GM18519 (cell line): ENCODE measurements around the gene VPREB1.
"Not testable (repeated sequence)": the region's sequence is repeated elsewhere in the genome, so short reads cannot be mapped to it uniquely, and the experiment has no call there.

ENCODE experiments used
- ATAC-seq: cut with Tn5 transposase; IDR thresholded peaks from one replicate; pipeline ENCODE4 v1.9.1; 2021; ENCODE audit warnings: mild to moderate bottlenecking, moderate library complexity; ENCODE audit not compliant: unreplicated experiment, low FRiP score

The VPREB1 gene, protein sequence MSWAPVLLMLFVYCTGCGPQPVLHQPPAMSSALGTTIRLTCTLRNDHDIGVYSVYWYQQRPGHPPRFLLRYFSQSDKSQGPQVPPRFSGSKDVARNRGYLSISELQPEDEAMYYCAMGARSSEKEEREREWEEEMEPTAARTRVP

DNA sequence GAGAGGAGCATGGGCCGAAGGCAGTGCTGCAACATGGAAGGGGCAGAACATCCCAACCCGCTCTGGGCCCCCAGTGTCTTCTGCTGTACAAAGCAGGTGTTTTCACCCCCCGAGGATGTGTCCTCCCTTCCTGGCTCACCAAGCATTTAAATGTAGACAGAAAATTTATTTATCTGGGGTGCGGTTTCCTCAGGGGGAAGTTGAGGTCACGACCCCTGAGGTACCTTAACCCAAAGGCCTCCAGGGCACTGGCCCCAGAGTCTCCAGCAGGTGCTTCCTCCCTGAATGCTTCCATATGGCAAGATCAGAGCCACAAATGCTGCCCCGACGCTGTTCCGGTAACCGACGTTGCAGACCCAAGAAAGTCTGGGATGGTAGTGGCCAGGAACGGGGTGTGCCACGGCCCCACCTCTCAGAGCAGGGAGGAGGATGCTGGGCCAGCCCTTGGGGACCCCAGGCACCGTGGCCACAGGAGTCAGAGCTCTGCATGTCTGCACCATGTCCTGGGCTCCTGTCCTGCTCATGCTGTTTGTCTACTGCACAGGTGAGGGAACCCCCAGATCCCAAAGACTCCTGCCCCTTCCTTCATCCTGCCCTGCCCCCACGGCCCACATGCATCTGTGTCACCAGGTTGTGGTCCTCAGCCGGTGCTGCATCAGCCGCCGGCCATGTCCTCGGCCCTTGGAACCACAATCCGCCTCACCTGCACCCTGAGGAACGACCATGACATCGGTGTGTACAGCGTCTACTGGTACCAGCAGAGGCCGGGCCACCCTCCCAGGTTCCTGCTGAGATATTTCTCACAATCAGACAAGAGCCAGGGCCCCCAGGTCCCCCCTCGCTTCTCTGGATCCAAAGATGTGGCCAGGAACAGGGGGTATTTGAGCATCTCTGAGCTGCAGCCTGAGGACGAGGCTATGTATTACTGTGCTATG lies at the start of gene VPREB1:
Gene VPREB1, plus strand, starts transcription at position 471 of the 935 bp plus-strand sequence. Its CDS starts 28 bp downstream, at position 499.
- ATAC-seq, result no peak

DNA sequence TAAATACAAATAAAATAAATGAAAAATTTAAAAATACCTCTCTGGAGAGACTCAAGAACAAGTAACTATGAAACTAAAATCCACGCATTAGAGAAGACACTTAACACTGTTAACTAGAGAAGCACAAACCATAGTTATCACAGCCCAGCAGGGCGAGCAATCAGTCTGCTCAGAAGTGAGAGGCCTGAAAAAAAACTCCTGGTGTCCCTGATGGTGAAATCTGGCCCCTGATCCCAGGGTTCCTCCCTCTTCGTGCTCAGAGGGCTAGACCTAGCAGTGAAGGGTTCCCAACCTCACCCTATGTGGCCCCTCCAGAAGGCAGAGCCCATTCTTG lies 49.7 kb upstream of the VPREB1 start:
- ATAC-seq, result no peak

DNA sequence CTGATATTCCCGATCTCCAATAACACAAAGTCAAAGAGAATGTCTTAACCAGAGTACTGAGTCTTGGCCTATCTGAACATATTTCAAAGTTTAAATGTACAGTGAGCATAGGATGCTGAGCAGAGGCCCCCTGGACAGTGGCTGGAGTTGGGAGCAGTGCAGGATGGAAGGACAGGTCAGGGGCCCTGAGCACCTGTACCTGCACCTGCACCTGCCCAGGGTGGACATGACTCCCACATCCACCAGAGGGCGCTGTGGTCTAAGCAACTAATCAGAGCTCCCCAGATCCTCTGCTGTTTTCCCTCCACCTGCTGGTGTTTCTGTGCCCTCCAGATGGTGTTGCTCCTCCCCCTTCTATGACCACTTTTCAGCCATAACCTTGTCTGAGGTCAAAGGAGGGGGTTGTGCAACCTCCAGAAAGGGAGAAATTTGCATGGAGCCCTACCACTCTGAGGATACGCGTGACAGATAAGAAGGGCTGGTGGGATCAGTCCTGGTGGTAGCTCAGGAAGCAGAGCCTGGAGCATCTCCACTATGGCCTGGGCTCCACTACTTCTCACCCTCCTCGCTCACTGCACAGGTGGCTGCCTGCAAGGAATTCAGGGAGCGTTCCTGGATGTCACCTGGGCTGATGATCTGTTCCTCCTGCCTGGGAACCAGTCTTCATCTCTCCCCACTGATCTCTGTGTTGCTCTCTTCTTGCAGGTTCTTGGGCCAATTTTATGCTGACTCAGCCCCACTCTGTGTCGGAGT lies 49.1 kb upstream of the VPREB1 start:
- ATAC-seq, result no peak

DNA sequence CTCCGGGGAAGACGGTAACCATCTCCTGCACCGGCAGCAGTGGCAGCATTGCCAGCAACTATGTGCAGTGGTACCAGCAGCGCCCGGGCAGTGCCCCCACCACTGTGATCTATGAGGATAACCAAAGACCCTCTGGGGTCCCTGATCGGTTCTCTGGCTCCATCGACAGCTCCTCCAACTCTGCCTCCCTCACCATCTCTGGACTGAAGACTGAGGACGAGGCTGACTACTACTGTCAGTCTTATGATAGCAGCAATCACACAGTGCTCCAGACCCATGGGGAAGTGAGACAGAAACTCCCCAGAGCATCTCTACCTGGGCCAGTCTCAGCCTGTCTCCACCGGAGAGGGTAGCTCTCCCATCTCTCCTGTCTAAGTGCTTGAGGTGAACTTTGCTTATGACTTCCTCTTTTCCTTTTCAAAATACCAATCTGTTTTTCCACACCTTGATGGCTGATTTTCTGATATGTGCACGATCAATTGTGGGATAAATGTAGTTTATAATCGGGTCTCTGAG lies 48.5 kb upstream of the VPREB1 start:
- no peak for ATAC-seq

DNA sequence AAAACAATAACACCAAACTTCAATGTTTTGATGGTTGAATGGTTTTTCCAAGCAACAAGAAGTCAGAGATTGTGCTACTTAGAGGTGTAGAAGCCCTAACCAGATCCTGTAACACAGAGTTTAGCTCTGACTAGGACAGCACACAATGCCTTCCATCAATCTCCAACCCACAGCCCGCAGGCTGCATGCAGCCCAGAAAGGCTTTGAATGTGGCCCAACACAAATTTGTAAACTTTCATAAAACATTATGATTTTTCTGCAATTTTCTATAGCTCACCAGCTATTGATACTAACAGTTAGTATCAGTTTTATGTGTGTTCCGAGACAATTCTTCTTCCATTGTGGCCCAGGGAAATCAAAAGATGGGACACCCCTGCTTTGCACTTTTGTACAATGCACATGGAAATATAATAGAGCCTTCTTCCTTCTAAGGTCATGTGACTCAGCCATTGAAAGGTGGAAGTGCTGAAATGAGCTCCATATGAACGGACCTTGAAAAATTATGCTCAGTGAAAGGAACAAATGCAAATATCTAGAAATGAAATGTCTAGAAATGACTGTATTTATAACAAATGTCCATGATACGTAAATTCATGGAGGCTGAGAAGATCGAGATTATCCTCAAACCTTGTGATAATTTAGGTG lies 47.6 kb upstream of the VPREB1 start:
- ATAC-seq, result no peak

DNA sequence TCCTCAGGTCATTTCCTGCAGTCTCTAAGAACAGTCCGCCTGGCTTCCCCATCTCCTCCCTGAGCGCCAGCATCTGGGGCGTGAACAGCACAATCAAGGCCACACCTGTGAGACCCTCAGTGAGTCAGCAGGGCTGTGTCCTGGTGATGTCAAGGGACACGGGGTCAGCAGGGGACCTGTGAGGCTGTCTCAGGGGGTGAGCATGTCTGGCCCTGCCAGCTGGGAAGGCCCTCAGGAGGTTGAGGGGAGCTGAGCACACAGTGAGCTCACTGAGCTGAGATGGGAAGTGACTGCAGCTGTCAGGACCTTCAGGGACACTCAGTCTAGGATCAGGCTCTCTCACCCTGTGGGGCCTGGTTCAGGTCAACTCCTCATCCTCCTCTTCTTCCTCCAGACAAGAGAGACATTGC lies 46.6 kb upstream of the VPREB1 start:
- ATAC-seq, result no peak

DNA sequence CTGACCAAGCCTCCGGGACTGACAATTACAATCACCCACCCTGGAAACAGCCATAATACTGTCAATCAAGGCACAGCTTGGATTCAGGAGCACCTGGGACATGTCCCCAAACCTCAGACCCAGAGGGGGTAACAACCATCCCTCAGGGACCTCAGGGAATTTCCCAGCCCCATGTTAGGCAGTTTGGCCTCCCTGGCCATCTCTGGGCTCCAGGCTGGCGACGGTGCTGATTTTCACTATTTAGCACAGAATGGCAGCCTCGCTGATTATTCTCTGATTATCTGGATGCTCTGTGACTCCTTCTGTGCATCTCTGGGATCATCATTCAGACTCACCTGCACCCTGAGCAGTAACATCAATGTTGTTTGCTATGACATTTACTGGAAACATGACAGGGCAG lies 45.8 kb upstream of the VPREB1 start:
- ATAC-seq, result no peak

DNA sequence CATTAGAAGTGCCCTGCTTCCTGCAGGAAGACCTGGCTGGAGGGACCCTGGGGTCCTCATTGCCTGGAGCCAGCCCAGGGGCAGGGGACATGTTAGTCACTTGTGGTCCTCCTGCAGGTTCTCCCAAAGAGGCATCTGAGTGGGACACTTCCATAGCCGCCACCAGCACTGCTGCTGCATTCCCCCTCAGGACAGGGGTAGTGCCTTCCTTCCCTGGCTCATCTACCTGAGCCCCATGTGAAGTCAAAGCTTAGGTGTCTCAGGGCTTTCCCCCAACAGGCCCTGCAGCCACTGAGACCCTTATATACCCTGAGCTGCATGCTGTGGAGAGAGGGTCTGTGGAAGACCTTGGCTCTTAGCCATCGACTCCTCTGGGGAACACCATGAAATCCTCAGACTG lies 45.0 kb upstream of the VPREB1 start:
- ATAC-seq, result no peak

DNA sequence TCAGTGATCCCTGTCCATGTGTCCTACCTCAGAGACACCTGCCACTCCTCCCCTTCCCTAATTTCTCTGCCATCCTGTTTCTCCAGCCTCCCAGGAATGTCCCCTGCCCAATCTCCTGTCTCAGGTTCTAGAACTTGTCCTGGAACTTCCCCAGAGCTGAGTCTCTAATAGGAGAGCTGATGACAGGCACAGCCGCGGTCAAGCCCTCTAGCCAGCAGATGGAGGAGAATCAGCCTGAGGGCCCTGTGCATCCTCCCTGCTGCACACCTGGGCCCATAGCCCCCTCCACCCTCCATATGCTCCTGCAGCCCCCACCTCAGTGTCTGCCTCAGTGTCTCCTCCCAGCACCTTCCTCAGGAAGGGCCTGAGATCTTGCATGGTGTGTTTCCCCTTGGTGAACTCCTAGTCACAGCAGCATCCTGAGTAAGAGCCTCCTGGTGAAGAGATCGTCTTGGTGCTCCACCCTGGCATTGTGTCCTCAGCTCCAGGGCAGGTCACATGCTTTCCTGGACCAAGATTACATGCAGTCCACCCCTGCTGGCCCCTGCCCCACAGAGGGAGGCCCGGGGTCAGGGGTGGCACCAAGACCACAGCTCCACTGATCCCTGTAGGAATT lies 43.9 kb upstream of the VPREB1 start:
- ATAC-seq, result no peak

DNA sequence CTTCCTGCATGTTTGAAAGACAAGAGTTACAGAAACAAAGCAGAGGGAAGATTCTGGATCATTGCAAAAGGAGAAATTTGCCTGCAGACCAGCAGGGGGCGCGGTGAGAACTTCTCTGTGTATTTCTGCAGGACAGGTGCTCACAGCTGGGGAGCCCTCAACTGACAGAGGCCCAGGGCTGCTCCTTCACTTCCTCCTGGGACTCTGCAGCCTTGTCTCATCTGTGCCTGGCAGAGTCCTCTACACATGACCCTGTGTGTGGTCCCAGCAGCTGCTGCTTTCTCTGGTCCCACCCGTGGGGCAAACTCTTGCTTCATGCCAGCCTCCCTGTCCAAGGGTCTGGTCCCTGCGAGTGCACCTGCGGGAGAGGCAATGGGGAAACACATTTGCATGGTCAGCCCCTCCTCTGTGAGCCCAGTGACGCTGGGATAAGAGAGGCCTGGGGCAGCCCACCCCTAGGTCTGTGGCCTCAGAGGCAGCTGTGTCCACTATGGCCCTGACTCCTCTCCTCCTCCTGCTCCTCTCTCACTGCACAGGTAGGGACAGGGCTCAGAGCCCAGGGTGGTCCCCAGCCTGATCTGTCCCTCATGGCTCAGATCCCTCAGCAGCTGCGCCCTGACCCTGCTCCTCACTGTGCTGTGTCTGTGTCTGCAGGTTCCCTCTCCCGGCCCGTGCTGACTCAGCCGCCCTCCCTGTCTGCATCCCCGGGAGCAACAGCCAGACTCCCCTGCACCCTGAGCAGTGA lies 43.2 kb upstream of the VPREB1 start:
- ATAC-seq, result no peak

DNA sequence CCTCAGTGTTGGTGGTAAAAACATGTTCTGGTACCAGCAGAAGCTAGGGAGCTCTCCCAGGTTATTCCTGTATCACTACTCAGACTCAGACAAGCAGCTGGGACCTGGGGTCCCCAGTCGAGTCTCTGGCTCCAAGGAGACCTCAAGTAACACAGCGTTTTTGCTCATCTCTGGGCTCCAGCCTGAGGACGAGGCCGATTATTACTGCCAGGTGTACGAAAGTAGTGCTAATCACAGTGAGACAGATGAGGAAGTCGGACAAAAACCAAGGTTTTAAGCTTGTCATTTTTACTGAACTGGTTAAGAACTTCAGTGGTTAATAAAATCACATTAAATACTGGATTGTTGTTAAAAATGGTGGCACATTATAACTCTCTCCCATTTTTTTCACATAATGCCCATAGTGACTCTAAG lies 42.6 kb upstream of the VPREB1 start:
- ATAC-seq, result no peak

DNA sequence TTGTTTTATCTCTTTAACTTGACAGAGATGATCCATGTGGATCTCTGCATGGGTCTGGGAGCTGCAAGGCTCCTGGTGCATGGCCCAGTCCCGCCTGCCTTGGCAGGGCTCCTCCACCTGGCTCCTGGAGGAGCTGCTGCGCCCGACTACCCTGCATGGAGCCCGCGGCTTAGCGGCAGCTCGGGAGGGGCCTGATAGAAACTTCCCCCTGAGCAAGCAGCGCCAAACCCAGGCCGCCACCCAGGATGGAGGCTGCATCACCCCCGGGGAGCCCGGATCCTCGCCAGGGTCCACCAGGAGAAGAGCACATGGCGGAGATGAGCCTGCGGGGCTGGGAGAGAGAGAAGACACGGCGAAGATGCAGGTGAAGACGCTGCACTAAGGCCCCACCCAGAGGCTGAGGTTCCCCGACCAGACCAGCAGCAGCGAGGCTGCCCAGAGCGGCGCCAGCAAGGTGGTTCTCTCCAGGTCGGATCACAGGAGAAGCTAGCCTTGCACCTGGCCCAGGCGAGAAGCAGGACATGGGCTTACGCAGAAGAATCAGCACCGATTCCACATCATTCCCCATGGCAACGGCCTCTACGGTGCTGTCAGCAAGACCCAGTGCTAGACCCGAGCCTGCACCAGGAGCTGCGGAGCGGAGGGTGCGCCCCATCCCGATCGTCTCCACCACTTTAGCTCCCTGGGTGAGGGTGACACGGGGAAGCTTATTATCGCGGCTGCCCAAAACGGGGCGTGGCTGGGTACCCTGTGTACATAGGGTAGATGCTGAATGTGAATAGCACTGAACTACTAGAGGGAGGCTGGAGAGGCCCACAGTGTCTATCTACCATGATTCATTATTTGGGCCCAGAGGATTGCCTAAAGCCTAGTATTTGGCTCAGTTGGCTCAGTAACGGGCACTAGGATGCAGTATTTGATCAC lies 41.3 kb upstream of the VPREB1 start:
- ATAC-seq, result no peak

DNA sequence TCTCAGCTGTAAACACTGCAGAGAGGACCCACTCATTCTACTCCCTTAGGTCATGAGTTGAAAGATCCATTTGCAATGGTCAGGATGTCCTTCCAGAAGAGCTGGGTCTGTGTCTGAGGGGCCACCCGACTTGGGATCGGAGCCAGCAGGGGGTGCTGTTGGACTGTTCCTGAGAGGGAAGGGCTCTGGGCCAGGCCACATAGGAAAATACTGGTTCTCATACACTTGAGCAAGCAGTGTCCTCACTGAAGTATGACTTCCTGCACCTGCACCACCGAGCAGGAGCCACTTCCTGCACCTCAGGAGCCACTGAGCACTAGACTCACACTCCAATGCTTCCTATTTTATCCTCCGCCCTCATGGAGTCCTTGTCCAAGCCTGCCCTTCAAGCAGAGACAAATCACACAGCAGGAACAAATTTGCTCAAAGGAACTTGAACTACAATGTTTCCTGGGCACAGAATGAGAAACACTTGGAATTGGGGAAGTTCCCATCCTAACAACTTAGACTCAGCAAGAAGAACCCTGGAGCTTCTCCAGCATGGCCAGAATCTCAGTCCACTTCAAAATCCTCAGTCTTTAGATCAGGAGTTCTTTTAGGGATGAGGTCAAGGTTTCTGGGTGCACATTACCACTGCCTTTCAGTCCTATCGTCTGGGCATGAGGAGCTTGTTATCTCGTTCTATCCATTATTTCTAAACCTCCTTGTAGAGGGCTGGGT lies 36.6 kb upstream of the VPREB1 start:
- peak; percentile 71 for ATAC-seq

DNA sequence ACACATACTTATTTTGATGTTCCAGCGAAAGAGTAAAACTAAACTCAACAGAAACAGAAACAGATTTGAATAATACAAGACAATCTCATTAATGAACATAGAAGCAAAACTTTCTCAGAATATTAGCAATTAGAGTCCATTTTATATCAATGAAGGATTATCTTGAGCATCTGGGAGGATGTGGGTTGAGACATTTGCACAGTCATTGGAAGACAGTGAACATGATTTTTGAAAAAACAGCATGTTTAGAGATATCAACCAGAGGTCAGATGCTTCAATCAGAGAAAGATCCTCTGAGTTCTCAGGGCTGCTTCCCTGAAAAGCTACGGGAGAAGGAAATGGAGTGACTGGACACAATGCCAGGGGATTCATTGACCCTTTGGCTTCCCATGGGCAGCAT lies 35.9 kb upstream of the VPREB1 start:
- no peak for ATAC-seq

DNA sequence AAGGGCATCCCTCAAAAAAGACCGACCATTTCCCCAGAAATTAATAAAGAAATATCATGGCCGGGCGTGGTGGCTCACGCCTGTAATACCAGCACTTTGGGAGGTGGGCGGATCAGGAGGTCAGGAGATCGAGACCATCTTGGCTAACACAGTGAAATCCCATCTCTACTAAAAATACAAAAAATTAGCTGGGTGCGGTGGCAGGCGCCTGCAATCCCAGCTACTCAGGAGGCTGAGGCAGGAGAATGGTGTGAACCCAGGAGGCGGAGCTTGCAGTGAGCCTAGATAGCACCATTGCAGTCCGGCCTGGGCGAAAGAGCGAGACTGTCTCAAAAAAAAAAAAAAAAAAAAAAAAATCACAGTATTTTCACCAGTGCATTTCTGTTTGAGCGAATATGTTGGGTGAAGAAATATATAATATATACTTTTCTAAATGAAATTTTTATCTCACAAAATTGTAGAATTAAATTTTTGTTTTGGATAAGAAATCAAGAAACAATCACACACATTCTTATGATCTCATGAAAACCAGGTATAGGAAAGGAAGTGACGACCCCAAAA lies 35.4 kb upstream of the VPREB1 start:
- ATAC-seq, result not testable (repeated sequence)

DNA sequence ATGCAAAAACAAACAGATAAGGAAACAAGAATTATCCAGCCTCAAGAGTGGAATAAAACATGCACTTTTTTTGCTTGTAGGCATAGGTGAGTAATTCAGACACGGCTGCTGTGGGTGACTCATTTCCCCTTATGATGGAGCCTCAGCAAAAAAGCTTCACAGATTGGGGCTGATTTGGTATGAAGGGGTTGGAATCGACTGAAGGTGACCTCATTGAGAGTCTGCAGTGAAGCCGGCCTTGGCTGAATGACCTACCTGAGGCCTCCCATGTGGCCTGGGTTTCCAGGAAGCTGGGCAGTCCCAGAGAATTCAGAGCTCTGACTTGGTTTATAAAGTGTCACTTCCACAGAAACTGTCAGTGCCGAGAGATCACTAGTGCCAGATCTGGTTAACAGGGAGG lies 34.2 kb upstream of the VPREB1 start:
- no peak for ATAC-seq
